Stimulated activated CD8-positive, alpha-beta memory T cell treated with anti-CD3 and anti-CD28 coated beads, Interleukin-15, amount 100 ng/mL, for 48 hours (primary cell): ENCODE results near the gene TEK.
"Not testable (repeated sequence)": the region's sequence is repeated elsewhere in the genome, so short reads cannot be mapped to it uniquely, and the experiment has no call there.

Experiments used
- DNase-seq, 2 donors: peaks; one replicate each; pipeline ENCODE4 v3.0.0-alpha.2; 2020; ENCODE audit warnings: low read depth in 2 of 2

The TEK gene

DNA sequence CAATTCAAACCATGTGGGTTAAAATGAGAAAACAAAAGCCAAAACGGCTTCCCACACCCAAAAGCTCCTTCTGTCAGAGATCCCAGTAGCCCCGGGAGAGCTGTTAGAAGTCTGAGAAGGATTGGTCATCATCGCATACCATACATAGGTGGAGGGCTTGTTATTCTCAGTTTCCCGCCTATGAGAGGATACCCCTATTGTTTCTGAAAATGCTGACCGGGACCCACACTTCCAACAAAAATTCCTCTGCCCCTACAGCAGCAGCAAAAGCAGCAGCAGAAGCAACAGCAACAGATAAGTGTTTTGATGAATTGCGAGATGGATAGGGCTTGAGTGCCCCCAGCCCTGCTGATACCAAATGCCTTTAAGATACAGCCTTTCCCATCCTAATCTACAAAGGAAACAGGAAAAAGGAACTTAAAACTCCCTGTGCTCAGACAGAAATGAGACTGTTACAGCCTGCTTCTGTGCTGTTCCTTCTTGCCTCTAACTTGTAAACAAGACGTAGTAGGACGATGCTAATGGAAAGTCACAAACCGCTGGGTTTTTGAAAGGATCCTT, at the start of gene TEK:
Gene TEK, plus strand, starts transcription at position 245 of the 561 bp plus-strand sequence. CDS start 366 bp downstream, outside the sequence.
- DNase-seq: no peak

DNA sequence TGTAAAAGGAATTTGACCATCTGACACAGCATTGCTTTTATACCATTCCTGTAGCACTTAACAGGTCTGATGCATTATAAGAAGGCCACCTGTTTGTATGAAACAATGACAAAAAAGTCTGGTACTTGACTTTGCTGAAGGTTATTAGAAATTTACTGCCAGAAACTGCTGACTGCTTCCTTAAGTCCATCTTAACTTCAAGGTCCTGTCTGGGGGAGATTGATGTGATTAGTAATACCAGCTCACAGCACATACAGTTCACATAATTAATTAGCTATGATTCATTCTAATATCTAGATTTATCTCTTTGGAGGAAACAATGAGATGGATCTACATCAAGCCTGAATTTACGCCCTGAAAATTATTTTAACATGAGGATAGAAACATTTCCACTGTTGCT, 49.6 kb upstream of the TEK start:
- DNase-seq: no peak

DNA sequence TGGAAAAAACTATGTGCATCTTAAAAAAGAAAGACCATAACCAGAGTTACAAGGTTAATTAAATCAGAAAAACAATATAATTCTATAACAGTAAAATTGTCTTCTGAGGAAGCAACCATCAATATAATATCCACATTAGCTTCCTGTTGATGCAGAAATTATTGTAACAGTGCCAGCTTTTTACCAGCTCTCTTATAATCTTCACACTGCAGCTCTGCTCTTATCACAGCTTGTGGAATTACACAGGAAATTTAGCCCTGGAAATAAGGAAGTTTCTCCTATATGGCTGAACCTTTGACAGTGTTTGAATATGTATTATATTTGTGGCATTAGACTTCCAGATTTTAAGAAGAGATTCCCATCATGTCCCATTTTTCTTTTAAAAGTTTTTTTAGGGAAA, 49.1 kb upstream of the TEK start:
- DNase-seq: no peak

DNA sequence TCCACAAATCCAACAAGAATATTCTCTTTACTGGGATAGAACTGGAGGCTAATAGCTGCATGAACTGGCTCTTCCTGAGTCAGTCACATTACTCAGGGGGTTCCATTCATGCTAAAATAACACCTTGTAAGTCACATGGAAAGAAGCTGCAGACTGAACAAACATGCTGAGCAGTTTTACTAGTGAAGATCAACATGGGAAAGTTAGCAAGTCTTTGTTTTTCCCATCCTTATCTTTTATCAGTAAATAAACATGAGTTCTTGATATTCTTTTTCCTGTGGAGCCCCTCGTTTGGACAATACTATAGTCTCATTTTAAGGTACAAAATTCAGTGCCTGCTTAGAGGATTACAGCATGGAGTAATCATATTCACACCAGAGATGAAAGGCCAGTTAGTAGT, 43.7 kb upstream of the TEK start:
- DNase-seq: no peak

DNA sequence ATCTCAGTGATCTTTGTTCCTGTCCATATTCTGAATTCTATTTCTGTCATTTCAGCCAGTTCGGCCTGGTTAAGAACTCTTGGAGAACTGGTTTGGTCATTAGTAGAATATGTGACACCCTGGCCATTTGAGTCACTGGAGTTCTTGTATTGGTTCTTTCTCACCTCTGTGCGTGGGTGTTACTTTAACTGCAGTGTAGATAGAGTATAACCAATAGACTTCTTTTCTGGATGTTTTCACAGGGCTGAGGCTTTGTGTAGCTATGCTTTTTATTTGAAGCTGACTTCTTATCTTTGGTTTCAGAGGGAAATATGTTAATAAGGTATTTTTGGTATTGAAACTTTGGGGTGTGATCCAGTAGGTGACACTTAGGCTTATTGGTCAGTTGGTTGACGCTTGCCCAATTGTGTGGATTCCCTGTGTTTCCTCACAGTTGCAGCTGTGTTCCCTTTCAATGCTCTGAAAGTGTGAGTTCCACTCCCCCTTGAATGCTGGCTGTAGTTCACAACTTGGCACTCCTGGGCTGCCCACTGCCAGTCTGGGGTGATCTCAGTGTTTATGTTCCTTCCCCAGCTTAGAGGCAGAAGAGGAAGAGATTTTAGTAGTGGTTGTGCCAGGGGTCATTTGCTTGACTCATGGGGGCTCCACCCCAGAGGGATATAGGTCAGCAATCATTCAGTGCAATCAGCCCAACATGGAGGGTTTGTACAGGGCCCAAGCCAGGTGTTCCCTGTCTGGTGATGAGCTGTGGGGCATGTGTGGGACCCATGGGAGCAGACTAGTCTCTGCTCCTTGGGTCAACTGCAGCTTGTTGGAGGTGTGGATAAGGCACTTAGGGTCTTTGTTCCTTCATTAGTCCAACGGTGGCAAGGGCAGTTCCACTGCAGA, 34.9 kb upstream of the TEK start:
- no peak for DNase-seq

DNA sequence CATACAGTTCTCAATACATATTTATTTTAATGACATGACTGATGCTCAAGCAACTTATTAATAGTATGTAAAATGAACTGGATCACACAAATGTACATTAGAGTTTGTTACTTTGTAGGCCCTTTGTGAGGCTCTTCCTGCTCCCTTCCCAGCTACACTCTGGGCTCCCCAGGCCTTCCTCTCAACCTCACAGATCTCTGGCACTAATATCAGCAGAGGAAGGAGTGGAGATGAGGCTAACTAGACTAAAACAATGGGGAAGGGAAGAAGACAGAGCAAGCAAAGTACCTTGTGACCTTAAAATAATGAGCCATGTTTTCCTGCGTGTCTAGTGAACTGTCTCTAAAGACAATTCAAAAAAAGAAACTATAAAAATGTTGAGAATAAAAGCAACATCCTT, 30.3 kb upstream of the TEK start:
- no peak for DNase-seq

DNA sequence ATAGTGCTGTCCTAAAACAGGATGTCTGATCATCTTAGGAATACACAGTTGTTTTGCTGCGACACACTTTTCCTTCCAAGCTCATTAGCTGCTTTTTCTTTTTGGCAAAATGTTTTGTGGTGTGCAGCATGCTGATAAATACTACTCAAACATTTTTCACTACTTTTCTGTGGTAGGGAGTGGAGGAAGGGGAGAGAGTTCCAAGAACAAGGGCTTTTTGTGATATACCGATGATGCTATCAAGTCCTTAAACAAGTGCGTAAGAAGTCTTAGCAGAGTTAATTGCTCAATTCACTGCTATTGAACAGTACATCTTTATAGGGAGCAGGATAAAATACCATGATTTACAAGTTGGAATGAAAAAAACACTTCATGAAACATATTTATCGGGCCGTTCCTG, 23.6 kb upstream of the TEK start:
- no peak for DNase-seq

DNA sequence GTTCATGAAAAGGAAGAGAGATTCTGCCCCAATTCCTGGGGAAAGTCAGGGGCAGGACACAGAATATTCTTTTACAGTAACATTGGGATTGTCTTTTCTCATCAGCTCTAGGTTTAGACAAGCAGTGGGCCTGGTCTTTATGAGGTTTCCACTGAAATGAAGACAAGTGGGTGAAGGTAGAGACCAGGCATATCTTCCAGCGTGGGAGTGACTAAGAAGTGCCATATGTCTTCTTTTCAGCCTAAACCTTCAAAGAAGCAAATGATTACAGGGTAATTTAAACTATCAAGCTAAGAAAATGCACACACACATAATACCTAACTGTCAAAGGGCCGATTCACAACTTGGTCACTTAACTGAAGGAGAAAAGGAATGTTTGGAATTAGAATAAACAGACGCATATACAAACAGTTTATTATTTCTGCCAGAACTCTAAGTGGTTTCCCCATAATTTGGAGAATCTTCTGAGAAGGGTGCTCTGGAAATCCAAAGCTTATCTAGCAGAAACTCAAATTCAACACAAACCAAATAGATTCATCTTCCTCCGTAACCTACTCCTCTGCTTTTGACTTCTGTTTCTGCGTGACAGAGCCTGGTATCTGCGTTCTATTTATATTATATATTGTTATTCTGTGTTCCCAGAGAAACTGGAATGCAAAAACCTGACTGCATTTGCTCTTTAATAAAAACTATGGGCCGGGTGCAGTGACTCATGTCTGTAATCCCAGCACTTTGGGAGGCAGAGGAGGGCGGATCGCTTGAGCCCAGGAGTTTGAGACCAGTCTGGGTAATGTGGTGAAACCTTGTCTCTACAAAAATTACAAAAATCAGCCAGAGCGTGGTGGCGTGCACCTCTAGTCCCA, 22.0 kb upstream of the TEK start:
- DNase-seq: no peak

DNA sequence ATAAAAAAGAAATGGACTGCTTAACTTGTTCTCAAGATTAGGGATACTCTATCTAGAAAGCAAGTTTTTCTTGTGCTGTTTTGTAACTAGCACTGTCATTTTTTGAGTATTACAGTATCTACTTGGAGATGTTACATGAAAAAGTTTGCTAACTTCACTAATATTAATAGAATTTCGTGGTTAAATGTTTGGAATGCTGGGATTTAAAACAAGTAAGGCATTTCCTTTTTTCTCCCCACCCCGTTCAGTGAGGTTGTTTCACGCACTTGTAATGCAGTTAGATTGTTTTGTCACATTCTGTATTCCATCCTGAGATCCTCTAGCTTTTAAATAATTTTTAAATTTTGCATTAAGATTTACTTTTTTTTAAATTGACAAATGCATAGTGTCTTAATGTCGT, 20.0 kb upstream of the TEK start:
- DNase-seq: no peak

DNA sequence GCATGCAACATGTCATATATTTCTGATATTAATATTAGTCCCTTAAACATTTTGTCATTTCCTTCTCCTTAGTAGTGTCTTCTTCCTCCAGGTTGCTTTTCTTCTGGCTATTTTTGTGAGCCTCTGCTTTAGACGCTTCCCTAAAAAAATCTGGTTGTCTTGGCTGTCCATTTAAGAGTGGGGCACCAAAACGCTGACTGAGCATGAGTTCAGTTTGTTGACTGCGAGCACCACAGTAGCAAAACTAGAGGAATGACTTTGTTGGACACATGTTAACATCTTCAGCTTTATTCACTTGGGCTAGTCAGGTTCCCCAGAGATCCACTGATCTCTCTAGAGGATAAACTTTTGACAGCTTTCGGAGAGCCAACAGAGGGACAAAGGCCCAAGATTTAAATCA, 19.3 kb upstream of the TEK start:
- no peak for DNase-seq

DNA sequence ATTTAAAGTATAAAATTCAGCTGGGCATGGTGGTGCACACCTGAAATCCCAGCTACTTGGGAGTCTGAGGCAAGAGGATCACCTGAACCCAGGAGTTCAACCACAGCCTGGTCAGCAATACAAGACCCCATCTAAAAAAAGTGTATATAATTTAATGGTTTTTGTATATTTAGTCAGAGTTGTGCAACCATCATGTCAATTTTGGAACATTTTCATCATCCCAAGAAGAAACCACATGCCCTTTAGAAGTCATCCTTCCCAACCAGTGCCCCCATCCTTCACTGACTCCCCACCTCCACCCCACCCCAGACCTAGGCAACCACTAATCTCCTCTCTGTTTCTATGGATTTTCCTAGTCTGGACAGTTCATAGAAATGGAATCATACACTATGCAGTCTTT, 18.8 kb upstream of the TEK start:
- no peak for DNase-seq

DNA sequence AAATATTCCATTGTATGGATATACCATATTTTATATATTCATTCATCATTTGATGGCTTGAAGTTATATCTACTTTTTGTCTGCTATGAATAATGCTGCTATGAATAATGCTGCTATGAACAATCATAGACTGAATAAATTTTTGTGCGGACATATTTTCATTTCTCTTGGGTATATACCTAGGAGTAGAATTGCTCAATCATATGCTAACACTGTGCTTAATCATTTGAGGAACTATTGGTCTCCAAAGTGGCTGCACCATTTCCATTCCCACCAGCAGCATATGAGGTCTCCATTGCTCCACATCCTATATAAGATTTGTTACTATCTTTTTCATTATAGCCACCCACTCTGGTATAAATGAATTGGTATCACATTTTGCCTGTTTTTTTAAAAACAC, 18.3 kb upstream of the TEK start:
- DNase-seq: no peak

DNA sequence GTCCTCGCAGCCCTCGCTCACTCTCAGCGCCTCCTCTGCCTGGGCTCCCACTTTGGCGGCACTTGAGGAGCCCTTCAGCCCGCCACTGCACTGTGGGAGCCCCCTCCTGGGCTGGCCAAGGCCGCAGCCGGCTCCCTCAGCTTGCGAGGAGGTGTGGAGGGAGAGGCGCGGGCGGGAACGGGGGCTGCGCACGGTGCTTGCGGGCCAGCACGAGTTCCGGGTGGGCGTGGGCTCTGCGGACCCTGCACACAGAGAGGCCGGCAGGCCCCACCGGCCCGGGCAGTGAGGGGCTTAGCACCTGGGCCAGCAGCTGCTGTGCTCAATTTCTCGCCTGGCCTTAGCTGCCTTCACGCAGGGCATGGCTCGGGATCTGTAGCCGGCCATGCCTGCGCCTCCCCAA, 16.5 kb upstream of the TEK start:
- not testable (repeated sequence) for DNase-seq

DNA sequence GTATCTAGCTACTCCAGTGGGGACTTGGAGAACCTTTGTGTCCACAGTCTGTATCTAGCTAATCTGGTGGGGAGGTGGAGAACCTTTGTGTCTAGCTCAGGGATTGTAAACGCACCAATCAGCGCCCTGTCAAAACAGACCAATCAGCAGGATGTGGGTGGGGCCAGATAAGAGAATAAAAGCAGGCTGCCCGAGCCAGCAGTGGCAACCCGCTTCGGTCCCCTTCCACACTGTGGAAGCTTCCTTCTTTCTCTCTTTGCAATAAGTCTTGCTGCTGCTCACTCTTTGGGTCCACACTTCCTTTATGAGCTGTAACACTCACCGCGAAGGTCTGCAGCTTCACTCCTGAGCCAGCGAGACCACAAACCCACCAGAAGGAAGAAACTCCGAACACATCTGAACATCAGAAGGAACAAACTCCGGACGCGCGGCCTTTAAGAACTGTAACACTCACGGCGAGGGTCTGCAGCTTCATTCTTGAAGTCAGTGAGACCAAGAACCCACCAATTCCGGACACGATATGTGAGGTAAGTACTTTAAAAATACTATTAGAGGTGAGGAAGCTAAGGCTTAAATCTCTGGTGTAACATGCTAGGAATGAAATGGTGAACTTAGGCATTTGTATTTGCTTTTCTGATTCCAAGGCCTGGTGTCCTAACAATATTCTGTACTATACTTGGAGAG, 15.5 kb upstream of the TEK start:
- not testable (repeated sequence) for DNase-seq

DNA sequence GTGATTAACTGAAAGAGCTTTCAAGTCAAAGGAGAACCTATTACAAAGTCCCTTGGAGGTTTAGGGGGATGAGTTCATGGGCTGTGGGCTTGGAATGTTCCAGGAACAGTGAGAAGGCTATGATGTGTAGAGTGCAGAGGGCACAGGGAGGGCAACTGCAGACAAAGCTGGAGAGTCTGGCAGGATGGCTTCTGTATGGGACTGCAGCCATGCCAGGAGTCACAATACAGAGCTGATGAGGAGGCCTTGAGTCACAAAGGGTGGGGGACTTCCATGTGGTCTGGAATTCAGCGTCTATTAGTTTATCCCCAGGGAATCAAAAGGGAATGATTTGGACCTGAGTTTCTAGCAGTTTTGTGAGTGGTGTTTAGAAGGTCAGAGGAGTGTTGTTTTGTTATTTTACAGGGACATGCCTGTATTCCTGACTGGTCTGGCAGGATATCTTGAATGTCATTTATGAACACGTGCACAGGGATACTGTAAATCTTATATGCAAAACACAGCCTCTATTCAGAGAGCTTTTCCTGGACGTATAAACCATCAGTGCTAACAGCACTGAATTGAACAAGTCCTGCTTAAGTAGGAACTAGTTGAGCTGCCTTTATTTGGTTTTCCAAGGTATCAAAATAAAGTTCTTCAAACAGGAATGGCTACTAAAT, 14.3 kb upstream of the TEK start:
- DNase-seq: no peak

DNA sequence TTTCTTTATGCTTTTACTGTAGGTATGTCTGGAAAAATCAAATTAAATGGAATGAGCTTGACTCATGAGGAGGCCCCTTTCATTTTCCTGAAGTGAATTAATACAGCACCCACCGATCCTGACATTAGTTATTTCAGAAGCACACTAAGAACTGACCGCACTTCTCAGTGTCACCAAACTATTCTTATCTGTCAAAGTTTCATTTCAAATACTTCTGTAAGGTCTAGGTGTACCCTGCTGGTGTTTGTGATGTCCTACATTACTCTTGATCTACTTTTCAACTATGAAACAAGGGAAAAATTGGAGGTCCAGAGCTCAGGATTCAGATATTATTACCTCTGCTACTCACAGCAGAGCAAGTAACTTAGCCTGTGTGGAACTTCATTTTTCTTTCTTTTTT, 1.8 kb upstream of the TEK start:
- no peak for DNase-seq

DNA sequence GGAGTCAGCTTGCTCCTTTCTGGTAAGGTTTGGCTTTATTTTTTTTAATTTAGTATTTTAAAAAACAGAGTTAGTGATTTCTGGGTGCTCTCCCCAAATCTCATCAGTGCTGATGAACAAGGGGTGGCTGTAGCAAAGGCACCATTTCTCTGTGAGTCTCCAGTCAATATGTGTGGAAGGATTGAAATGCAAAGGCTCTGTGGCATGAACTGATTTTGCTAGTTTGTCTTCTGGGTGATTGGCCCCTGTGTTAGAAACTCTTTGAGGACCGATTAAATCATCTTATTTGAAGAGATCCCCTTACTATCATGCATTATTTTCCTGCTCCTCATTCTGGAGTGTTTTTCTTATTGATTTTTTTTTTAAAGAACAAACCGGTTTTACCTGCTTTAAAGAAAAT, 596 bp downstream of the TEK start:
- no peak for DNase-seq

DNA sequence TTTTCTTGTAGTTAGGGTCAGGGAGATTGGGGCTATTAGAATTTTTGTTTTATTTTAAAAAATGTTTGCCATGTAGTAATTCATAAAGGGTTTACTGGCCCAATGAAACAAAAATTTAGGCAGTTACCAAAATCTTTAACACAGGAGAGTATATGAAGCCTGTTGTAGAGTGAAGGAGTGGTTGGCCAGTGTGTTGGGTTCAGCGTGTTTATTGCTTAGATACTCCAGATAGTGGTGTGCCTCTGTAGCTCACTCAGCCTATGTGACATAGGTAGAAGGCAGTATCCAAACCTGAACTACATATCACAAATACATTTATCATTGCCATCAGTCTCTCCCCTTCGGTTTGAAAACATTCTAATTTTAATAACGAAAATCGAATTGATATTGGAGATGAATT, 1.2 kb downstream of the TEK start:
- DNase-seq: no peak

DNA sequence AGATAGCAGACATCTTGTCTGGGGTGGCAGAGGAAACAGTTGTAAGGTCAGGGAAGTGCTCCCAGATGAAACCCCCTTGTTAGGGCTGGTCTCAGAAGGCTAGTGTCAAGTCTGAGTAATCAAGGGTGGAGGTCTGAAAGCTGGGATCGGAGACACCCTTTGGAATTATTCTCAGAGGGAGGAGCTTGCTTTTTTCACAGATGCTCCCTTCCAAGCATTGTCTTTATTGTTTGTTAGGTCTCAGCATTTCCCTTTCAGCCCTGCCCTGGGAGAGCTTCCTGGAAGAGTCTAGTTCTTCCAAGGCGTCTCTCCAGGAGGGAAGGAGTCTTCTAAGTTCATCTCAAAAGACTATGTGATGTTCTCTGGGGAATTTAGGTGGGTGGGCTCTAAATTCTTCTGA, 3.2 kb downstream of the TEK start:
- no peak for DNase-seq

DNA sequence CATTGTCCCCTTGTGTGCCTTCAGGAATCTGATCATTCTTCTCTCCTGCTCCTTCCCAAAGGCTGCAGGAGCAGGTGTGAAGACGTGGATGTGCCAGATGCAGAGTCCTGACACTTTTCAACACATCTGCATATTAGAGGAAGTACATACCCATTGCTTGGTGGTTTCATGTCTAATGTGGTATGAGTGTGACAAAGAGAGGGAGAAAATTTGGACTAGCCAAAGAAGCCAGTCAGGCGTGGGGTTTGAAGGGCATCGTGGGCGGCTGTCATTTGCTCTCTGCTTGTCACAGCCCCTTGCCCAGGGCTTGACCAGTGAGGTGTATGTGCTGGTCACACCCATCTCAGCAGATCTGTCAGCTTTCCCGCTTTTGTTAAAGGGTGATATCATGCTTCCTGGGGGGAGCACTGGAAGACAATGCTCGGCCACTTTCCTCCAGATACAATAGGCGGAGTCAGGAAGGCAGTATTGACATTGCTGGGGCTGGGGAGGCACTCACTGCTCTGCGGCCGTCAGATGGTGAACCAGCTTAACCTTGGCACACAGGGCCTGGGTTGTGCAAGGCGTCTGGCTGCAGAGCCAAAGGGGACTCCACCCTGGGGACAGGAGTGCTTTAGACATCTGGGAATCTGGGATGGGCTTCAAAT, 8.6 kb downstream of the TEK start:
- DNase-seq: no peak

DNA sequence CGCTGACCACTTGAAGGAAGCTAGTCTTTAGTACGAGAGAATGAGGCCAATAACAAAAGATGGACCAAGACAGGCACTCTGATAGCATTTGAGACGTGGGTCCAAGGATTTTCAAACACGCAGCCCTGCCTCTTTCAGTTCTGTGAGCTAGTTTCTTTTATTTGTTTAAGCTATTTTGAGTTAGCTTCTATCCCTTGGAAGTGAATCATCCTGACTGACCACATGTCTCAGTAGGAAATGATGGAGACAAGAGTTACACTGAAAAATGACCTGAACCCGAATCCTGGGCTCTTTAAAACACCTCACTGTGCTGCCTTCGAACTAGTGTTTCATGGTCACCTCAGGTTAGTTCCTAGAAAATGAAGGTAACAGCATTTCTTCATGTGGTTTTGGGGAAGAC, 9.9 kb downstream of the TEK start:
- no peak for DNase-seq
